HCT116 (cell line): ENCODE results near the gene TPBG. TPM values are rescaled to one million over a fixed set of nuclear protein-coding genes. Genes with fewer than 3 reads are reported as not detected.

Experiments used
- ATAC-seq: fragments of 200-7000 bp; cut with Tn5 transposase; 2 replicates; pipeline ENCODE4 v1.9.1; 2020; ENCODE audit warnings: mild to moderate bottlenecking, moderate library complexity
- BruUV-seq: library from RNA; stranded (reverse); fragments of 400-500 nt; replicated peaks from 2 replicates; lab custom pipeline; 2021; lab: Mats Ljungman, UMichigan
- CTCF ChIA-PET: fragments of 300-600 bp; sonication (Branson Sonifier 250); formaldehyde crosslinking; loops from one replicate; lab custom pipeline; 2021; ENCODE audit warnings: antibody characterized with exemption; lab: Charles Lee
- POLR2A ChIA-PET: fragments of 300-600, 350-600 bp; sonication (Branson Sonifier 250); formaldehyde crosslinking; loops from one replicate; lab custom pipeline; 2021; ENCODE audit warnings: antibody characterized with exemption; lab: Charles Lee
- RAD21 ChIA-PET, 2 experiments: fragments of 300-600 bp; sonication (Branson Sonifier 250); formaldehyde crosslinking; loops; one replicate each; lab custom pipeline; 2023; ENCODE audit warnings: low total read pairs in 2 of 2; ENCODE audit not compliant: uncharacterized antibody in 2 of 2, unreplicated experiment in 2 of 2, low non-redundant PET in 1 of 2; lab: Charles Lee
- DNase-seq: peaks from one replicate; pipeline ENCODE4 v3.0.0-alpha.2; 2010; ENCODE audit warnings: low read depth, low spot score
- H2AFZ ChIP-seq: fragments of 200-600 bp; shearing (Covaris generic), sonication (generic); 2 replicates; pipeline ENCODE4 v1.6.1; 2017; ENCODE audit warnings: low read depth, mixed run types, mixed read lengths, antibody characterized with exemption, low read length; ENCODE audit not compliant: poor library complexity, severe bottlenecking
- H3K27ac ChIP-seq: 2 replicates; pipeline ENCODE4 v1.5.1; 2012; ENCODE audit warnings: low read depth, low read length
- H3K27me3 ChIP-seq: fragments of 200-600 bp; sonication (generic); 2 replicates; pipeline ENCODE4 v1.6.1; 2016; ENCODE audit warnings: mixed run types, low read length, mixed read lengths; ENCODE audit not compliant: insufficient read depth
- H3K36me3 ChIP-seq, 2 experiments: fragments of 200-500 bp in 1 of 2; fragments of 200-600 bp in 1 of 2; sonication (Bioruptor generic) in 1 of 2; sonication (generic) in 1 of 2; 2 replicates each; pipeline versions ENCODE4 v1.5.1 to v1.6.1; 2014 to 2016; ENCODE audit warnings: low read length in 2 of 2, inconsistent platforms in 1 of 2, mixed read lengths in 1 of 2, mixed run types in 1 of 2; ENCODE audit not compliant: insufficient read depth in 2 of 2, control insufficient read depth in 1 of 2
- H3K4me1 ChIP-seq, 2 experiments: fragments of 200-600 bp in 1 of 2; sonication (generic) in 1 of 2; 2 replicates each; pipeline versions ENCODE4 v1.5.1 to v1.6.1; 2012 to 2017; ENCODE audit warnings: low read length in 2 of 2, inconsistent platforms in 1 of 2, mild to moderate bottlenecking in 1 of 2, mixed read lengths in 1 of 2, mixed run types in 1 of 2, moderate library complexity in 1 of 2; ENCODE audit not compliant: insufficient read depth in 2 of 2, control insufficient read depth in 1 of 2
- H3K4me2 ChIP-seq: fragments of 200-600 bp; sonication (generic); 2 replicates; pipeline ENCODE4 v1.6.1; 2017; ENCODE audit warnings: mixed run types, low read length, mixed read lengths
- H3K4me3 ChIP-seq, 2 experiments: fragments of 200-600 bp in 1 of 2; sonication (generic) in 1 of 2; replicated peaks in 1 of 2; 2 replicates each; pipeline ENCODE4 v1.5.1; 2011 to 2016; ENCODE audit warnings: low read length in 2 of 2, control low read depth in 1 of 2, low read depth in 1 of 2, mild to moderate bottlenecking in 1 of 2, mixed read lengths in 1 of 2, mixed run types in 1 of 2
- H3K79me2 ChIP-seq: fragments of 200-600 bp; sonication (generic); 2 replicates; pipeline ENCODE4 v1.6.1; 2017; ENCODE audit warnings: mild to moderate bottlenecking, mixed run types, low read length, moderate library complexity, mixed read lengths; ENCODE audit not compliant: insufficient read depth
- H3K9ac ChIP-seq: fragments of 200-600 bp; sonication (generic); 2 replicates; pipeline ENCODE4 v1.6.1; 2016; ENCODE audit warnings: low read length, mixed read lengths
- H3K9me2 ChIP-seq: fragments of 200-600 bp; sonication (generic), shearing (Covaris generic); 2 replicates; pipeline ENCODE4 v1.6.1; 2017; ENCODE audit warnings: mixed run types, mild to moderate bottlenecking, moderate library complexity; ENCODE audit not compliant: insufficient read depth
- H3K9me3 ChIP-seq, 2 experiments: fragments of 200-500 bp in 1 of 2; fragments of 200-600 bp in 1 of 2; sonication (Bioruptor generic) in 1 of 2; sonication (generic) in 1 of 2; 2 replicates each; pipeline ENCODE4 v1.6.1; 2014 to 2017; ENCODE audit warnings: low read length in 2 of 2, mixed read lengths in 2 of 2, inconsistent platforms in 1 of 2, low read depth in 1 of 2, mild to moderate bottlenecking in 1 of 2, mixed run types in 1 of 2, moderate library complexity in 1 of 2; ENCODE audit not compliant: control insufficient read depth in 1 of 2, insufficient read depth in 1 of 2
- H4K20me1 ChIP-seq: fragments of 200-600 bp; sonication (generic), shearing (Covaris generic); 2 replicates; pipeline ENCODE4 v1.6.1; 2017; ENCODE audit warnings: mixed run types, mild to moderate bottlenecking, moderate library complexity; ENCODE audit not compliant: insufficient read depth
- EGR1 ChIP-seq: IDR thresholded peaks from 2 replicates; pipeline ENCODE4 v1.6.1; 2012; ENCODE audit warnings: low read depth
- EZH2 ChIP-seq: fragments of 200-600 bp; sonication (generic); IDR thresholded peaks from 2 replicates; pipeline ENCODE4 v1.6.1; 2017; ENCODE audit warnings: antibody characterized with exemption, mixed run types
- FOSL1 ChIP-seq: IDR thresholded peaks from 2 replicates; pipeline ENCODE4 v1.6.1; 2012; ENCODE audit warnings: low read depth
- JUND ChIP-seq: IDR thresholded peaks from 2 replicates; pipeline ENCODE4 v1.6.1; 2012
- POLR2AphosphoS5 ChIP-seq: IDR thresholded peaks from 2 replicates; pipeline ENCODE4 v1.6.1; 2011; ENCODE audit warnings: mild to moderate bottlenecking, low read depth, low read length, moderate library complexity
- RAD21 ChIP-seq: IDR thresholded peaks from 2 replicates; pipeline ENCODE4 v1.6.1; 2012; ENCODE audit warnings: low read depth, mild to moderate bottlenecking
- SIN3A ChIP-seq: IDR thresholded peaks from 2 replicates; pipeline ENCODE4 v1.6.1; 2012; ENCODE audit warnings: low read depth
- YY1 ChIP-seq: IDR thresholded peaks from 2 replicates; pipeline ENCODE4 v1.6.1; 2011; ENCODE audit warnings: low read length, low read depth, moderate library complexity, mild to moderate bottlenecking; ENCODE audit not compliant: insufficient replicate concordance; ENCODE audit errors: extremely low read depth
- ZFX ChIP-seq: fragments of 450-650 bp; IDR thresholded peaks from 2 replicates; pipeline ENCODE4 v1.6.1; 2017
- intact Hi-C: fragments of 100-400 bp; cut with micrococcal nuclease; formaldehyde crosslinking; loops from 2 replicates; pipeline ENCODE4 v1.10.0; 2022
- total RNA-seq: library from RNA; stranded (reverse); gene quantifications from one replicate; pipeline ENCODE4 v1.2.1, GENCODE V29; 2021; ENCODE audit not compliant: unreplicated experiment
- TF ChIP-seq, protein P1 (sequence below): IDR thresholded peaks from 2 replicates; pipeline ENCODE4 v1.6.1; 2012
- TF ChIP-seq, protein P2 (sequence below), 3 experiments: fragments of 200-600 bp in 1 of 3; sonication (generic) in 1 of 3; IDR thresholded peaks in 2 of 3; conservative IDR thresholded peaks in 1 of 3; 2 replicates each; pipeline ENCODE4 v1.5.1; 2012 to 2017; ENCODE audit warnings: low read depth in 2 of 3, low read length in 2 of 3, antibody characterized with exemption in 1 of 3, borderline replicate concordance in 1 of 3, control low read depth in 1 of 3, mild to moderate bottlenecking in 1 of 3, mixed read lengths in 1 of 3, mixed run types in 1 of 3, moderate library complexity in 1 of 3; ENCODE audit not compliant: insufficient read depth in 1 of 3
- TF ChIP-seq, protein P3 (sequence below): IDR thresholded peaks from 2 replicates; pipeline ENCODE4 v1.6.1; 2012
- TF ChIP-seq, protein P4 (sequence below): IDR thresholded peaks from 2 replicates; pipeline ENCODE4 v1.6.1; 2011; ENCODE audit warnings: mild to moderate bottlenecking, low read length, moderate library complexity; ENCODE audit not compliant: insufficient replicate concordance; ENCODE audit errors: extremely low read depth

TPBG gene
- total RNA-seq, 1 experiment from 2014 or later: 28.4 TPM

DNA sequence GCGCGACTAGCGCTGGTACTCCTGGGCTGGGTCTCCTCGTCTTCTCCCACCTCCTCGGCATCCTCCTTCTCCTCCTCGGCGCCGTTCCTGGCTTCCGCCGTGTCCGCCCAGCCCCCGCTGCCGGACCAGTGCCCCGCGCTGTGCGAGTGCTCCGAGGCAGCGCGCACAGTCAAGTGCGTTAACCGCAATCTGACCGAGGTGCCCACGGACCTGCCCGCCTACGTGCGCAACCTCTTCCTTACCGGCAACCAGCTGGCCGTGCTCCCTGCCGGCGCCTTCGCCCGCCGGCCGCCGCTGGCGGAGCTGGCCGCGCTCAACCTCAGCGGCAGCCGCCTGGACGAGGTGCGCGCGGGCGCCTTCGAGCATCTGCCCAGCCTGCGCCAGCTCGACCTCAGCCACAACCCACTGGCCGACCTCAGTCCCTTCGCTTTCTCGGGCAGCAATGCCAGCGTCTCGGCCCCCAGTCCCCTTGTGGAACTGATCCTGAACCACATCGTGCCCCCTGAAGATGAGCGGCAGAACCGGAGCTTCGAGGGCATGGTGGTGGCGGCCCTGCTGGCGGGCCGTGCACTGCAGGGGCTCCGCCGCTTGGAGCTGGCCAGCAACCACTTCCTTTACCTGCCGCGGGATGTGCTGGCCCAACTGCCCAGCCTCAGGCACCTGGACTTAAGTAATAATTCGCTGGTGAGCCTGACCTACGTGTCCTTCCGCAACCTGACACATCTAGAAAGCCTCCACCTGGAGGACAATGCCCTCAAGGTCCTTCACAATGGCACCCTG is 1.6 kb downstream of the TPBG start:
- H3K27ac ChIP-seq: peak overlapping the region; percentile 92
- no peaks in the 10 kb centered on the region for H3K27me3 ChIP-seq
- ChIA-PET POLR2A (no interaction called here), RAD21 (no interaction called here), CTCF (no interaction called here)
- H3K4me3 ChIP-seq: peak overlapping the region; percentile 82 to 87
- TF ChIP-seq, protein P1, sequence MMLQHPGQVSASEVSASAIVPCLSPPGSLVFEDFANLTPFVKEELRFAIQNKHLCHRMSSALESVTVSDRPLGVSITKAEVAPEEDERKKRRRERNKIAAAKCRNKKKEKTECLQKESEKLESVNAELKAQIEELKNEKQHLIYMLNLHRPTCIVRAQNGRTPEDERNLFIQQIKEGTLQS: no peak
- TF ChIP-seq, protein P2, sequence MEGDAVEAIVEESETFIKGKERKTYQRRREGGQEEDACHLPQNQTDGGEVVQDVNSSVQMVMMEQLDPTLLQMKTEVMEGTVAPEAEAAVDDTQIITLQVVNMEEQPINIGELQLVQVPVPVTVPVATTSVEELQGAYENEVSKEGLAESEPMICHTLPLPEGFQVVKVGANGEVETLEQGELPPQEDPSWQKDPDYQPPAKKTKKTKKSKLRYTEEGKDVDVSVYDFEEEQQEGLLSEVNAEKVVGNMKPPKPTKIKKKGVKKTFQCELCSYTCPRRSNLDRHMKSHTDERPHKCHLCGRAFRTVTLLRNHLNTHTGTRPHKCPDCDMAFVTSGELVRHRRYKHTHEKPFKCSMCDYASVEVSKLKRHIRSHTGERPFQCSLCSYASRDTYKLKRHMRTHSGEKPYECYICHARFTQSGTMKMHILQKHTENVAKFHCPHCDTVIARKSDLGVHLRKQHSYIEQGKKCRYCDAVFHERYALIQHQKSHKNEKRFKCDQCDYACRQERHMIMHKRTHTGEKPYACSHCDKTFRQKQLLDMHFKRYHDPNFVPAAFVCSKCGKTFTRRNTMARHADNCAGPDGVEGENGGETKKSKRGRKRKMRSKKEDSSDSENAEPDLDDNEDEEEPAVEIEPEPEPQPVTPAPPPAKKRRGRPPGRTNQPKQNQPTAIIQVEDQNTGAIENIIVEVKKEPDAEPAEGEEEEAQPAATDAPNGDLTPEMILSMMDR (IDR thresholded peaks at IDR 0.05 in 2 of 3, conservative IDR thresholded peaks at IDR 0.05 in 1 of 3; ENCODE audit: borderline replicate concordance in 1 of 3, insufficient read depth in 1 of 3, low read depth in 2 of 3, low read length in 2 of 3): peak in 2 of 3 experiments; percentile 11 to 18; a peak in 1 of 6 replicates
- TF ChIP-seq, protein P3, sequence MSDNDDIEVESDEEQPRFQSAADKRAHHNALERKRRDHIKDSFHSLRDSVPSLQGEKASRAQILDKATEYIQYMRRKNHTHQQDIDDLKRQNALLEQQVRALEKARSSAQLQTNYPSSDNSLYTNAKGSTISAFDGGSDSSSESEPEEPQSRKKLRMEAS: 0 out of 2 replicates have a peak, but pooled peaks have one; percentile 47
- no peaks in the 10 kb centered on the region for H3K9me3 ChIP-seq
- H4K20me1 ChIP-seq: no peaks in the 10 kb centered on the region
- BruUV-seq: no TSS peak
- DNase-seq: peak; percentile 24
- H3K9ac ChIP-seq: peak overlapping the region; percentile 70
- H2AFZ ChIP-seq: no peak overlapping the region
- no peaks in the 10 kb centered on the region for H3K9me2 ChIP-seq
- intact Hi-C loops: no loop called here
- H3K4me2 ChIP-seq: peak overlapping the region; percentile 75
- peak; percentile 31 for ATAC-seq
- H3K4me1 ChIP-seq: peaks cover 12 to 19% of the 10 kb centered on the region in 2 experiments; a peak in 3 of 4 replicates
- H3K36me3 ChIP-seq: peaks cover 0 to 6% of the 10 kb centered on the region in 2 experiments; a peak in 1 of 4 replicates
- peaks cover 19% of the 10 kb centered on the region for H3K79me2 ChIP-seq

DNA sequence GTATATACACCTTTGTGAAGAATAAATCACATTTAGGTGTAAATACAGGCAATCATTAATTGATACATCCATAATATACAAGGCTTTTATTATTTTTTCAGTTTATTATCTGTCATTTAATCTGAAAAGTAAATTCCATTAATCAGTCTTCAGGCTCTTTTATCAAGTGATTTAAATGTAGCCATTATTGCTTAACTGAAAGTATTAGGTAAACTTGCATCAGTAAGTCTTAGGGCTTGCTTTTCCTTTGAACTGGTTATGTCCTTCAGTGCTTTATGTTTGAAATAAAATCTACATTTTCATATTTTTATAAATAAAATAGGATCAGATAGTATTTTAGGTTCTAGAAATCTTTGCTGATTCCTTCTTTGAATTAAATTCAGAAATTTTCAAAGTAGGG is 4.1 kb downstream of the TPBG start:
- intact Hi-C loops: no loop called here
- Histone ChIP-seq H3K4me2 (no peak overlapping the region), H3K9me3 (no peaks in the 10 kb centered on the region), H3K4me1 (peaks cover 9 to 17% of the 10 kb centered on the region in 2 experiments; a peak in 3 of 4 replicates), H3K27ac (no peak overlapping the region), H3K9me2 (no peaks in the 10 kb centered on the region), H3K36me3 (peaks cover 0 to 6% of the 10 kb centered on the region in 2 experiments; a peak in 1 of 4 replicates), H4K20me1 (no peaks in the 10 kb centered on the region), H2AFZ (no peak overlapping the region), H3K79me2 (peaks cover 19% of the 10 kb centered on the region), H3K4me3 (no peak overlapping the region), H3K27me3 (no peaks in the 10 kb centered on the region), H3K9ac (no peak overlapping the region)
- ChIA-PET POLR2A (interaction anchor here (0.6 kb wide), 1 partner anchor 15 kb away, joined by 4 read pairs; no protein-coding TSS in a partner anchor), RAD21 (no interaction called here), CTCF (no interaction called here)
- DNase-seq (no peak), ATAC-seq (no peak)
- no TSS peak for BruUV-seq
- TF ChIP-seq, protein P3: no peak
- TF ChIP-seq POLR2AphosphoS5: no peak
- no peak for TF ChIP-seq FOSL1
- TF ChIP-seq SIN3A: no peak
- TF ChIP-seq, protein P4, sequence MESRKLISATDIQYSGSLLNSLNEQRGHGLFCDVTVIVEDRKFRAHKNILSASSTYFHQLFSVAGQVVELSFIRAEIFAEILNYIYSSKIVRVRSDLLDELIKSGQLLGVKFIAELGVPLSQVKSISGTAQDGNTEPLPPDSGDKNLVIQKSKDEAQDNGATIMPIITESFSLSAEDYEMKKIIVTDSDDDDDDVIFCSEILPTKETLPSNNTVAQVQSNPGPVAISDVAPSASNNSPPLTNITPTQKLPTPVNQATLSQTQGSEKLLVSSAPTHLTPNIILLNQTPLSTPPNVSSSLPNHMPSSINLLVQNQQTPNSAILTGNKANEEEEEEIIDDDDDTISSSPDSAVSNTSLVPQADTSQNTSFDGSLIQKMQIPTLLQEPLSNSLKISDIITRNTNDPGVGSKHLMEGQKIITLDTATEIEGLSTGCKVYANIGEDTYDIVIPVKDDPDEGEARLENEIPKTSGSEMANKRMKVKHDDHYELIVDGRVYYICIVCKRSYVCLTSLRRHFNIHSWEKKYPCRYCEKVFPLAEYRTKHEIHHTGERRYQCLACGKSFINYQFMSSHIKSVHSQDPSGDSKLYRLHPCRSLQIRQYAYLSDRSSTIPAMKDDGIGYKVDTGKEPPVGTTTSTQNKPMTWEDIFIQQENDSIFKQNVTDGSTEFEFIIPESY: no peak
- TF ChIP-seq ZFX: no peak
- TF ChIP-seq JUND: no peak
- no peak for TF ChIP-seq RAD21
- no peak for TF ChIP-seq YY1
- no peak for TF ChIP-seq EZH2
- no peak for TF ChIP-seq EGR1
